ENCODE measurements around the gene ACAA1. TPM values are rescaled to one million over a fixed set of nuclear protein-coding genes. Genes with fewer than 3 reads are reported as not detected.

ACAA1 gene
- total and polyA plus RNA-seq, 2 of the 4 experiments (the other 2 are of a cell fraction): 30.8 to 62.4 TPM

DNA sequence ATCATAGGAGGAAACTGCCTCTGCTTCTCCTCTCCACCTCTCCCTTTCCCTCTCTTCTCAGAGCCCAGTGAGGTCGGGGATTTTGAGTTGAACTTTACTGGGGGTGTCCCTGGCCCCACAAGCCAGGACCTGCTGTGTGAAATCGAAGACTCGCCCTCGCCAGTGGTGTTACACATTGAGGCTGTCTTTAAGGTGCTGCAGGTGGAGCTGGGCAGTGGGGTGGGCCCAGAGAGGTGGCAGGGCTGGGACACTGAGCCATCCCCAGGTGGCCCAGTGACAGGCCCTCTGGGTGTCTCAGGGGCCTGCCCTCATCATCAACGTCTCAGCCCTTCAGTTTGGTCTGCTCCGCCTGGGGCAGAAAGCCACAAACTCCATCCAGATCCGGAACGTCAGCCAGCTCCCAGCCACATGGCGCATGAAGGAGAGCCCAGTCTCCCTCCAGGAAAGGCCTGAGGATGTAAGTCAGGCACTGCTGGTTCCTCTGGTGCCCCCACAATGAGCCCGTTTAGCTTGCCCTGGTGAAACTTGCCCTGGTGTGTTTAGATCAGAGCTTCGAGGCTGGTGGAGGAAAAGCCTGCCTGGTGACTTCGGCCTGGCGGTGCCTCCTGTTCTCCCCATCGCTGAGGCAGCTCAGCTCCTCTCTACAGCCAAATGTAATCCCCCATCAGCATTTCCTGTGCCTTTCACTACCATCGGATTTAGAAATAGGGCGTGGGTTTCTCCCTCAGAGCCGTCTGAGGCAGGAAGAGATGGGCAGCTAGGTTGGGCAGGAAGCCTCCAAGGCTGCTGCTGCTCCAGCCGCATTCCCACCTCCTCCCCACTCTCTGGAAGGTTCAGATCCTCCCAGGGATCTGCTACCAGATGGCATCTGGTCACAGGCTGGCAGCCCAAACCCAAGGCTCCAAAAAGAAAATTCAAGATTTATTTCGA, 39.2 kb downstream of the ACAA1 start:
- 83% methylated on average over 4 of the region's 19 CpGs; no CpG with 5 or more reads in 1 of the 2 experiments for WGBS, 2 experiments (ENCODE audit: extremely low coverage in 2 of 2, insufficient read length in 1 of 2)
- Histone ChIP-seq H3K18ac (ENCODE audit: low read depth, low read length) (no peak overlapping the region), H3K56ac (ENCODE audit: extremely low read depth, insufficient read depth, low read length) (no peak overlapping the region), H4K20me1 (ENCODE audit: insufficient read depth, low read length) (no peaks in the 10 kb centered on the region; the same call in 1 of the 2 replicates), H3K9ac (ENCODE audit: low read depth, low read length) (no peak overlapping the region), H2BK15ac (ENCODE audit: low read depth, low read length) (no peak overlapping the region), H3K36me3 (ENCODE audit: control insufficient read depth, insufficient read depth, low read length) (no peaks in the 10 kb centered on the region), H4K8ac (ENCODE audit: low read depth in 2 of 2, low read length in 2 of 2) (no peak overlapping the region), H2BK5ac (ENCODE audit: low read depth, low read length, poor library complexity, severe bottlenecking) (no peak overlapping the region), H3K14ac (replicated peaks; ENCODE audit: low read depth, low read length) (no peak overlapping the region), H2BK20ac (ENCODE audit: low read depth, low read length) (no peak overlapping the region), H3K79me1 (ENCODE audit: low read depth in 1 of 2, low read length in 2 of 2) (no peaks in the 10 kb centered on the region), H3K9me3 (ENCODE audit: control insufficient read depth, insufficient read depth, low read length) (no peaks in the 10 kb centered on the region), H3K27me3 (ENCODE audit: control insufficient read depth, insufficient read depth, low read length) (peaks cover 67% of the 10 kb centered on the region), H3K4me2 (ENCODE audit: low read depth, low read length) (no peak overlapping the region), H3K27ac (ENCODE audit: insufficient read depth, low read length) (no peak overlapping the region), H2AK5ac (ENCODE audit: low read depth, low read length) (no peak overlapping the region), H3K4ac (ENCODE audit: low read depth, low read length) (no peak overlapping the region), H4K5ac (ENCODE audit: low read depth, low read length) (no peak overlapping the region), H4K91ac (ENCODE audit: insufficient read depth, low read depth, low read length) (no peak overlapping the region), H2BK120ac (ENCODE audit: low read depth, low read length) (no peak overlapping the region), H3K9me1 (ENCODE audit: insufficient read depth, low read length) (no peaks in the 10 kb centered on the region), H3K4me1 (ENCODE audit: control insufficient read depth, insufficient read depth, low read length) (no peaks in the 10 kb centered on the region), H2AK9ac (replicated peaks; ENCODE audit: low read depth, low read length, poor library complexity) (no peak overlapping the region), H3K4me3 (ENCODE audit: insufficient read depth, low read depth, low read length) (no peak overlapping the region), H3K23ac (ENCODE audit: low read depth, low read length) (no peak overlapping the region), H2AFZ (replicated peaks; ENCODE audit: low read length, poor library complexity) (no peak overlapping the region)
- TF ChIP-seq RFX5 (IDR thresholded peaks at IDR 0.05; ENCODE audit: low read depth, low read length) (no peak), MAFK (IDR thresholded peaks at IDR 0.05; ENCODE audit: low read depth, low read length) (no peak), NFE2L2 (IDR thresholded peaks at IDR 0.05; ENCODE audit: low read depth, low read length) (no peak), FOS (IDR thresholded peaks at IDR 0.05; ENCODE audit: low read depth, low read length) (no peak), MAZ (IDR thresholded peaks at IDR 0.05; ENCODE audit: borderline replicate concordance, low read depth, low read length) (no peak), CHD1 (IDR thresholded peaks at IDR 0.05; ENCODE audit: low read depth, low read length) (no peak), RCOR1 (IDR thresholded peaks at IDR 0.05; ENCODE audit: insufficient replicate concordance, low read length) (no peak), RAD21 (IDR thresholded peaks at IDR 0.05; ENCODE audit: low read length) (no peak), SMC3 (IDR thresholded peaks at IDR 0.05; ENCODE audit: low read depth, low read length) (no peak)
- TF ChIP-seq, protein P1, sequence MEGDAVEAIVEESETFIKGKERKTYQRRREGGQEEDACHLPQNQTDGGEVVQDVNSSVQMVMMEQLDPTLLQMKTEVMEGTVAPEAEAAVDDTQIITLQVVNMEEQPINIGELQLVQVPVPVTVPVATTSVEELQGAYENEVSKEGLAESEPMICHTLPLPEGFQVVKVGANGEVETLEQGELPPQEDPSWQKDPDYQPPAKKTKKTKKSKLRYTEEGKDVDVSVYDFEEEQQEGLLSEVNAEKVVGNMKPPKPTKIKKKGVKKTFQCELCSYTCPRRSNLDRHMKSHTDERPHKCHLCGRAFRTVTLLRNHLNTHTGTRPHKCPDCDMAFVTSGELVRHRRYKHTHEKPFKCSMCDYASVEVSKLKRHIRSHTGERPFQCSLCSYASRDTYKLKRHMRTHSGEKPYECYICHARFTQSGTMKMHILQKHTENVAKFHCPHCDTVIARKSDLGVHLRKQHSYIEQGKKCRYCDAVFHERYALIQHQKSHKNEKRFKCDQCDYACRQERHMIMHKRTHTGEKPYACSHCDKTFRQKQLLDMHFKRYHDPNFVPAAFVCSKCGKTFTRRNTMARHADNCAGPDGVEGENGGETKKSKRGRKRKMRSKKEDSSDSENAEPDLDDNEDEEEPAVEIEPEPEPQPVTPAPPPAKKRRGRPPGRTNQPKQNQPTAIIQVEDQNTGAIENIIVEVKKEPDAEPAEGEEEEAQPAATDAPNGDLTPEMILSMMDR (conservative IDR thresholded peaks at IDR 0.05; ENCODE audit: low read depth, low read length): no peak
- TF ChIP-seq, protein P2, sequence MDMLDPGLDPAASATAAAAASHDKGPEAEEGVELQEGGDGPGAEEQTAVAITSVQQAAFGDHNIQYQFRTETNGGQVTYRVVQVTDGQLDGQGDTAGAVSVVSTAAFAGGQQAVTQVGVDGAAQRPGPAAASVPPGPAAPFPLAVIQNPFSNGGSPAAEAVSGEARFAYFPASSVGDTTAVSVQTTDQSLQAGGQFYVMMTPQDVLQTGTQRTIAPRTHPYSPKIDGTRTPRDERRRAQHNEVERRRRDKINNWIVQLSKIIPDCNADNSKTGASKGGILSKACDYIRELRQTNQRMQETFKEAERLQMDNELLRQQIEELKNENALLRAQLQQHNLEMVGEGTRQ (IDR thresholded peaks at IDR 0.05; ENCODE audit: low read depth, low read length): no peak
- TF ChIP-seq, protein P3, sequence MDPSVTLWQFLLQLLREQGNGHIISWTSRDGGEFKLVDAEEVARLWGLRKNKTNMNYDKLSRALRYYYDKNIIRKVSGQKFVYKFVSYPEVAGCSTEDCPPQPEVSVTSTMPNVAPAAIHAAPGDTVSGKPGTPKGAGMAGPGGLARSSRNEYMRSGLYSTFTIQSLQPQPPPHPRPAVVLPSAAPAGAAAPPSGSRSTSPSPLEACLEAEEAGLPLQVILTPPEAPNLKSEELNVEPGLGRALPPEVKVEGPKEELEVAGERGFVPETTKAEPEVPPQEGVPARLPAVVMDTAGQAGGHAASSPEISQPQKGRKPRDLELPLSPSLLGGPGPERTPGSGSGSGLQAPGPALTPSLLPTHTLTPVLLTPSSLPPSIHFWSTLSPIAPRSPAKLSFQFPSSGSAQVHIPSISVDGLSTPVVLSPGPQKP (IDR thresholded peaks at IDR 0.05; ENCODE audit: borderline replicate concordance, low read depth, low read length): no peak
- no TSS peak for BruUV-seq (replicated peaks)
- ATAC-seq (ENCODE audit: low read depth) (no peak), DNase-seq (no peak)
- intact Hi-C loops (cut with micrococcal nuclease): no loop called here
- ChIA-PET CTCF (no interaction called here), POLR2A (ENCODE audit: unreplicated experiment) (no interaction called here)
- in situ Hi-C loops (cut with MboI; ENCODE audit: low sequenced_read_pairs): no loop called here
- dilution Hi-C loops (cut with HindIII; ENCODE audit: low sequenced_read_pairs, unreplicated experiment): no loop called here
